Effector memory CD8-positive, alpha-beta T cell (primary cell): ENCODE measurements around the gene KCNQ5.

Source experiments
- ATAC-seq: fragments of 150-1000 bp; cut with Tn5 transposase; replicated peaks from 2 replicates; pipeline ENCODE4 v1.10.0; 2021; ENCODE audit warnings: mild to moderate bottlenecking, moderate library complexity
- DNase-seq, 3 experiments: peaks; one replicate each; pipeline ENCODE4 v3.0.0; 2021
- H3K27ac Mint-ChIP-seq, 2 donors: one replicate each; pipeline ENCODE4 v1.8.0; 2022; ENCODE audit warnings: mild to moderate bottlenecking in 2 of 2, mixed read lengths in 2 of 2, moderate library complexity in 2 of 2
- H3K27me3 Mint-ChIP-seq, 2 donors: one replicate each; pipeline ENCODE4 v1.8.0; 2022; ENCODE audit warnings: mixed read lengths in 2 of 2
- H3K36me3 Mint-ChIP-seq: one replicate; pipeline ENCODE4 v1.8.0; 2022; ENCODE audit warnings: mild to moderate bottlenecking, moderate library complexity, mixed read lengths; ENCODE audit not compliant: insufficient read depth
- H3K4me1 Mint-ChIP-seq, 2 donors: one replicate each; pipeline ENCODE4 v1.8.0; 2022; ENCODE audit warnings: low read depth in 2 of 2, mixed read lengths in 2 of 2
- H3K4me3 Mint-ChIP-seq, 2 donors: one replicate each; pipeline ENCODE4 v1.8.0; 2022; ENCODE audit warnings: mild to moderate bottlenecking in 2 of 2, mixed read lengths in 2 of 2, moderate library complexity in 2 of 2
- H3K9me3 Mint-ChIP-seq, 2 donors: one replicate each; pipeline ENCODE4 v1.8.0; 2022; ENCODE audit warnings: mixed read lengths in 2 of 2

Gene KCNQ5

DNA sequence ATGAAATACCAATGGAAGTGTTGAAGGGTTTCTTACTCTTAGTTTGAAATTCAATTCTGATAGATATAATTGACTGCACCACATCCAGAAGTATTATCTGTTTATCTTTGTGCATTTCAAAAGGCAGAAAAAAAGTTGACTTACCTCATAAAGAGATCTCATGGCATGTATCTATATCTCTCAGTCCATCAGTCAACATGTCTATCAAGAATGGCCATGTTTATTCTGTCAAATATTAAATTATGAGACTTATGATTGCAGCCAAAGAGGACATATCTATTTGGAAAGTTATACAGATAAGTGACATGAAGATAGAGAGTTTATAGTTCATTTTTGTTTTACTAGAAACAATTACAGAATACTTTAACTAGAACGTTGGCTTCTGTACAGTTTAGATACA is 325.7 kb downstream of the KCNQ5 start:
- Mint-ChIP-seq H3K27ac (no peak overlapping the region), H3K36me3 (no peaks in the 10 kb centered on the region), H3K4me3 (no peak overlapping the region), H3K27me3 (no peaks in the 10 kb centered on the region), H3K4me1 (no peaks in the 10 kb centered on the region), H3K9me3 (no peaks in the 10 kb centered on the region)
- DNase-seq (no peak), ATAC-seq (no peak)

DNA sequence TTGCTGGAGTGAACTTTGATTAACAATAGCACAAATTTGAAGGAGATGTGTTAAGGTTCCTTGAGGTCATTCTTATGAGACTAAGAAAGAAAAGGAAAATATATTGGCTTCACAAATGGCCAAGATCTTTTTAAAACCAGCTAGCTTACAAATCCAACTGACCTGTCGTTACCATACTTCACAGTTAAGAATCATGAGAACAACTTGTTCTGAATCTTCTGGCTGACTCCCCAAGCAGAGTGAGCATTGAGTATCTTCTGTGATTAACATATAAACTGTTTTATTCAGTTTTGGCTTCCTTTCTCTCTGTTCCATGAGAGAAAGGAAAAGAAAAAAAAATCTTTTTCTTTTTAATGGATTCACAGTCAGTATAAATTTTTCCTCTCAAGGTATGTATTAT is 326.3 kb downstream of the KCNQ5 start:
- no peak overlapping the region for H3K27ac Mint-ChIP-seq
- DNase-seq (no peak), ATAC-seq (no peak)
- H3K36me3 Mint-ChIP-seq, result no peaks in the 10 kb centered on the region
- H3K4me1 Mint-ChIP-seq, result no peaks in the 10 kb centered on the region
- H3K9me3 Mint-ChIP-seq, result no peaks in the 10 kb centered on the region
- no peaks in the 10 kb centered on the region for H3K27me3 Mint-ChIP-seq
- no peak overlapping the region for H3K4me3 Mint-ChIP-seq

DNA sequence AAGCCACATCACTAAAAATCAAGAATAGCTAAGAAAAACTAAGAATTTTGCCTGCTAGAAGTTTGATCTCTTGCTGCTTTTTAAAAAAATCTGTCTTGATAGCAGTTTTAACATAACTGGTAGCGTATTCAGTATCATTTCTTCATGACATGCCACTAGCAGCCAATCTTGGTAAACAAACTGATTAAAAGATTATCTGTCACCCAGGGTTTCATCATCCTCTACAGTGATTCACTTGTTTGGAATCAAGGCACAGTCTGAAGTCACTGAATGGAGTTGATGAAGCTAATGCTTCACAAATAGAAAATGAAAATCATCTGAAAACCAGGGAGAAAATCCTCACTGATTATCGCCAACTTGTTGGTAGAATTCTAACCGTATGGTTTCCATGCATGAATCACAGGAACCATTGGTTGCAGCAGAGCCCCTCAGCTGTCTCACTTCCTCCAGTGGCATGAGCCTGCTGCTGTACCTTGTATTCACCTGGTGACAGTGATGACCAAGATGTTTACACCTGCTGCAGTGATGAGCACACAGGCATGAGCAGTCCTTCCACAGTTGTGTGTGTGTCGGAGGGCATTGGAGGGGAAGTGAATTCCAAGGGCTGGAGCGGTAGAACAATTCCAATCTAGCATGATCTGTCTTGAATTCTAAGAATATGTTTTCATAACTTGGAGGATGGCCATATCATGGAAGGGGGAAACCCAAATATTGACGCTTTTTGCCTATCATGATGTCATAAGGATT is 328.4 kb downstream of the KCNQ5 start:
- H3K27ac Mint-ChIP-seq, result no peak overlapping the region

DNA sequence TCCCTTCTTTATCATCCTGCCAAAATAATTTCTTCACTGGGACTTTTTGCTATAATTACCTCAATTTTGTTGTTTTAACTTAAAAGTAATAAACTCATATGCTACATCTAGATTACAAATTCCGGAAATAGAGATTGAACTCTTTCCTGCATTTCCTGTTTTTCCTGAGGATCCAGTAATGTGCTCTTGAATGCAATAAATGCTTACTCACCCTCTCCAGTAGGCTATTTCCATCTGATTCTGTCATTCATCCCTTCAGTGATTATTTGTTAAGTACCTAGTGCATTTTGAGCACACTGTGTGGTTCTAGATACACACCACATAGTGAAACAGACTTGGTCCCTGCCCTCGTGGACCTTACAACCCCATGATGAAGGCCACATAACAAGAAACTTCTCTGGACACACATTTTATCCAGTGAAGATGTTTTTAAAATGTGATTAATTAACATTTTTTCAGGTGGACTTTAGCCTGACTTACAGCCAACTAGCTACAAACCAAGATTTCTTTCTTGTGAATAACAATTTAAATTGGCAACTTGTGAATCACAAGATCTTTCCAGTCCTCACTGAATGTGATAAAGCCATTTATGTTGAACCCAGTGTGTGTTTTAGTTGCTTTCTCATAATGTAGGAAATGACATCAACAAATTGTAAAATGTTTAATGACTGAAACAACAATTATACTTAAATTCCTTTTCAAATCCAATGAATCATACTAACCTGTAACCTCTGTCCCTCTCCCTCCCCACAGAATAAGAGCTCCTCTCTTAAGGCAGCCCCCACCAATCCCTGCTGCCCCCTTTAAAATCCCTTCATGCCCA is 331.2 kb downstream of the KCNQ5 start:
- no peak overlapping the region for H3K4me3 Mint-ChIP-seq
- DNase-seq, result no peak
- no peak overlapping the region for H3K27ac Mint-ChIP-seq
- peaks cover 0 to 2% of the 10 kb centered on the region in 2 donors for H3K4me1 Mint-ChIP-seq
- no peaks in the 10 kb centered on the region for H3K27me3 Mint-ChIP-seq
- H3K9me3 Mint-ChIP-seq, result no peaks in the 10 kb centered on the region
- ATAC-seq, result no peak
- no peaks in the 10 kb centered on the region for H3K36me3 Mint-ChIP-seq

More for the DNA sequence above, 328.4 kb downstream of the KCNQ5 start:
- Mint-ChIP-seq H3K36me3 (no peaks in the 10 kb centered on the region), H3K9me3 (no peaks in the 10 kb centered on the region), H3K4me1 (no peaks in the 10 kb centered on the region), H3K4me3 (no peak overlapping the region), H3K27me3 (no peaks in the 10 kb centered on the region)
- no peak for ATAC-seq
- no peak for DNase-seq

DNA sequence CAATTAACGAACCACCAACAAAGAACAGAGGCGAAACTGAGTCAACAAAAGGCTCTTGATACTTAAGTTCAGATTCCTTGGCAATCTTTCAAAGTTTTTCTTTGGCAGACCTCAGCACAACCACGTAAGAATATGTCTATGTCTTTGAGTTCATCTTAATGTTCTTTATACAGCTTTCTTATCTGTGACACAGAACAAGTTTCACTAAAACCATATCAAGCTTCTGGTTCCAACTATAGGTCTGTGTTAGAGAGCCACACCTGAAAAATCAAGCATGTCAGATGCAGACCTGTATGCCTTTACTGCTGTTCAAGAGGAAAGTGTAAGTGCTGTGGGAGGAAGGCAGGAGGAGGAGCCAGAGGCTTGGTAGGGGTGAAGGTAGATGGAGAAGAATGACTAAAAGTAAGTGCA is 332.1 kb downstream of the KCNQ5 start:
- Mint-ChIP-seq H3K4me1 (peaks cover 0 to 2% of the 10 kb centered on the region in 2 donors), H3K9me3 (no peaks in the 10 kb centered on the region), H3K36me3 (no peaks in the 10 kb centered on the region), H3K27me3 (no peaks in the 10 kb centered on the region), H3K4me3 (no peak overlapping the region), H3K27ac (no peak overlapping the region)
- DNase-seq (no peak), ATAC-seq (no peak)

DNA sequence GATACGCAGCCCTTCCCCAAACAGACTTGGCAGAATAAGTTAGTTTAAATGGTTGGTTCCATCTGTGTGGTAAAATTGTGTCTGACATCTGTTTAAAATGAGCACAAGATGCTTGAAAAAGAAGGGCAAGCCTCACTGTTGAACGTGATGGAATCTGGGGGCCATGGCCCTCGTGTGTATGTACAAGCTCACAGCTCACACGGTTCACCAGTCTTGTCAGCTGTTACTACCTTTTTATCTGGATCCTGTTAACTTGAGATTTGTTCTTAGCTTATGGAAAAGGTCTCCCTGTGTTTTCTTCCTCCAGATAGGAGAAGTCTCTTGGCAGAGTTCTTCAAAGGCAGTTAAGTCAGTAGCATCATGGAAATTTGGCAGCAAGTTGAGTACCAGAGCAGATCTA is 332.9 kb downstream of the KCNQ5 start:
- Mint-ChIP-seq H3K27me3 (no peaks in the 10 kb centered on the region), H3K4me3 (no peak overlapping the region), H3K27ac (no peak overlapping the region), H3K4me1 (peaks cover 0 to 2% of the 10 kb centered on the region in 2 donors), H3K9me3 (no peaks in the 10 kb centered on the region), H3K36me3 (no peaks in the 10 kb centered on the region)
- DNase-seq (no peak), ATAC-seq (no peak)

DNA sequence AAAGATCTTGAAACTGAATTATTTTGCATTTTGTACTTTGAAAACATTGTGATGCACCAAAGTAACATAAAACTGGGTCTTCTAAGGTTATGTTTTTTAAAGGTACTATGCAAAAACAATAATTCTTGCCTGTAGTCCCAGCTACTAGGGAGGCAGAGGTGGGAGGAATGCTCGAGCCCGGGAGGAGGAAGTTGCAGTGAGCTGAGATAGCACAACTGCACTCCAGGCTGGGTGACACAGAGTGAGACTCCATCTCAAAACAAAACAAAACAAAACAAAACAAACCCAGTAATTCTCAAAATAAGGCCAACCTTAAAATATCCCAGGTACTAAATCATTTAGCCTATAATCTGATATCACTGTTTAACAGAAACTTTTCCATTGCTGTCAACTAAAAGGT is 333.8 kb downstream of the KCNQ5 start:
- Mint-ChIP-seq H3K27me3 (no peaks in the 10 kb centered on the region), H3K4me3 (no peak overlapping the region), H3K4me1 (peaks cover 0 to 2% of the 10 kb centered on the region in 2 donors), H3K9me3 (no peaks in the 10 kb centered on the region), H3K36me3 (no peaks in the 10 kb centered on the region), H3K27ac (no peak overlapping the region)
- DNase-seq (no peak), ATAC-seq (no peak)

DNA sequence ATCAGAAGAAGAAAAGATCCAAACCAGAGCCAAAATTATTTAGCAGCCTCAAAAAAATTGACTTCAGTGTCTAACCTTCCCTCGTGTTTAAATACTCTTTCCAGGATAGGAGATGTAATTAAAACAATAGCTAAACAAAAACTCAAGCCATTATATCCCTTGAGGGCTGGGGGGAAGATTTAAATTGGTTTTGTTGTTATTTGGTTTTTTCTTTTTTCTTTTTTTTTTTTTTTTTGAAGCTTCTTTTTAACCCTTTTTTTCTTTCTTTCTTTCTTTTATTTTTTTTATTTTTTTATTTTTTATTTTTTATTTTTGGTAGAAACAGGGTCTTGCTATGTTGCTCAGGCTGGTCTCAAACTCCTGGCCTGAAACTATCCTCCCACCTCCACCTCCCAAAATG is 334.4 kb downstream of the KCNQ5 start:
- Mint-ChIP-seq H3K36me3 (no peaks in the 10 kb centered on the region), H3K4me1 (peaks cover 0 to 2% of the 10 kb centered on the region in 2 donors), H3K27me3 (no peaks in the 10 kb centered on the region), H3K9me3 (no peaks in the 10 kb centered on the region), H3K27ac (peak overlapping the region in 1 of 2 donors; percentile 23), H3K4me3 (no peak overlapping the region)
- no peak for ATAC-seq
- no peak for DNase-seq

DNA sequence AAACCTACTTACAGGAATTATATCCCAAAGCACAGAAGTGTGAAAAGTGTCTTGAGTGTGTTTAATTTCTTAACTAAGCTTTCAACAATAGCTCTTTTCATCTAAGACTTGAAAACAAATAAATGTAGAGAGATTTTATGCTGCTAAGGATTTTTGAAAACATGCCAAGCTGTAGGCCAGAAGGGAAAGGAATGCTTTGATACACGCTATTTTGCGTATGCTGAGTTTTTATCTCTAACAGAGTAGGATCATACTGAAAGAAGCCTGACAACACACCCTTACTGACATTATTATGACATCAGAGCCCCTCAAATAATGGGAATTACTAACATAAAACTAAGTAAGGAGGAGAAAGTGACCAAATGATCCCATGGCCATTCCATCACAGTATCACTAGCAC is 338.0 kb downstream of the KCNQ5 start:
- DNase-seq (no peak), ATAC-seq (no peak)
- H3K4me1 Mint-ChIP-seq, result peaks cover 0 to 2% of the 10 kb centered on the region in 2 donors
- H3K9me3 Mint-ChIP-seq, result peaks cover 0 to 1% of the 10 kb centered on the region in 2 donors
- H3K36me3 Mint-ChIP-seq, result no peaks in the 10 kb centered on the region
- no peaks in the 10 kb centered on the region for H3K27me3 Mint-ChIP-seq
- H3K4me3 Mint-ChIP-seq, result no peak overlapping the region
- no peak overlapping the region for H3K27ac Mint-ChIP-seq

DNA sequence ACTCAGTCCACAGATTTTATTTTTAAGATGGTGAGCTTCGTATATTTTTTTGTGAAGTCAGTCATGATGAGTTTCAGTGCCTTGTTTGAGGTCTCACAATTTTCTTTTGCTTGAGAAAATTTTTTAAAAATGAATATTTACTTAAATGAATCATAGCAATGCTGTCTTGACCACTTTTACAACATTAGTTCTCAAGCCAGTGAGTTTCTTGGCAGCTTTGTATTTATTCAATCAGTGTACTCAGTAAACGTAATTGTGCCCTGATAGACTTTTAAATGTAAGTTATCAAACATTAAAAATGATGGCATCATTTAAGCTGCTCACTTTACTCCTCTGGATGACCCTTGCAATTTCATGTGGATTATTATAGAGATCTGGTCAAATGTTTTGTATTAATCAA is 342.1 kb downstream of the KCNQ5 start:
- H3K36me3 Mint-ChIP-seq, result no peaks in the 10 kb centered on the region
- DNase-seq, result no peak
- no peak overlapping the region for H3K27ac Mint-ChIP-seq
- H3K4me3 Mint-ChIP-seq, result no peak overlapping the region
- no peaks in the 10 kb centered on the region for H3K4me1 Mint-ChIP-seq
- no peak for ATAC-seq
- peaks cover 0 to 1% of the 10 kb centered on the region in 2 donors for H3K9me3 Mint-ChIP-seq
- H3K27me3 Mint-ChIP-seq, result no peaks in the 10 kb centered on the region

DNA sequence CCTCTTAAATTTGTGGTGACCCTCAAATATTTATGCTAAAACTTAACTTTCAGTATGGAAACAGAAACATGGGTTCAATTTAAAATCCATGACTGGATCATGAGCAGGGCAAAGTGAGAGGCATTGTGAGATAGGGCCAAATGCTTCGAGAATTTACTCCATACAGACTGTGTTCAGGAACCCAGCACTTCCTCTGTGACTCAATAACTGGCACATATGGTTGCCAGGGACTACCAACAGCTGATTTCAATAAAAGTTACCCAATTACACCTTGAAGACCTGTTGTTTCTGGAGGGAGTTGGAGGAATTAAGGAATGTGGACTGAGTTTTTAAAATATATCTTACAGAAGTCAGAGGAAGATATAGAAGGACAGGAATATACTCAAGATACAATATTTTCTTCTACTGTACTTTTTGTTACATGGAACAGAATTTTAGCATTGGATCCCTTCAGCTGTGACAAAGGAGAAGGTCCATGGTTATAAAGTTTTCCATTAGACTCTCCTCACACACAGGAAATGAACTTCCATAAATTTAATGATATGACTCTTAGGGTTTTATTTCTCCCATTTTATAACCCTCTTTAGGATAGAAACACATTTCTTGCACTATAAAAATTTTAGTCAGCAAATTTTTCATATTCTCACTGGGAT is 344.9 kb downstream of the KCNQ5 start:
- H3K27me3 Mint-ChIP-seq, result no peaks in the 10 kb centered on the region
- ATAC-seq (no peak), DNase-seq (no peak)
- H3K4me3 Mint-ChIP-seq, result no peak overlapping the region
- H3K4me1 Mint-ChIP-seq, result no peaks in the 10 kb centered on the region
- no peak overlapping the region for H3K27ac Mint-ChIP-seq
- no peaks in the 10 kb centered on the region for H3K36me3 Mint-ChIP-seq
- no peaks in the 10 kb centered on the region for H3K9me3 Mint-ChIP-seq

DNA sequence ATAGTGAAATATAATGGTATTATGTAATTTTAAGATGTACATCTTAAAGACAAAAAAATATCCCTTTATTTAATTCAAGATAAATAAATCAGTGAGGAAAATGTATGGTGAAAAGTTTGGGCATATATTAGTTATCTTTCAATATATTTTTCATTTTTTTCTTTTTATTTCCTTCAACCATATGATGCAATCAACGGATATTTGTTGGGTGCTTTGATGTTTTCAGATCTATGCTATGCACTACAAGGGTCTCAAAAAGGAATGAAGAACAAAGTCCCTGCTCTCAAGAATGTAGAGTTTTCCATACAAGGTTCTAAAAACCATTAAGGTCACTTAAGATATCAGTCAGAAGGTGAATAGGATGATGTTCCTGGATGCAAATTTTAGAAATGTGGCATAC is 345.5 kb downstream of the KCNQ5 start:
- Mint-ChIP-seq H3K9me3 (no peaks in the 10 kb centered on the region), H3K4me1 (no peaks in the 10 kb centered on the region), H3K27me3 (no peaks in the 10 kb centered on the region), H3K36me3 (no peaks in the 10 kb centered on the region), H3K4me3 (no peak overlapping the region), H3K27ac (no peak overlapping the region)
- ATAC-seq, result no peak
- no peak for DNase-seq

DNA sequence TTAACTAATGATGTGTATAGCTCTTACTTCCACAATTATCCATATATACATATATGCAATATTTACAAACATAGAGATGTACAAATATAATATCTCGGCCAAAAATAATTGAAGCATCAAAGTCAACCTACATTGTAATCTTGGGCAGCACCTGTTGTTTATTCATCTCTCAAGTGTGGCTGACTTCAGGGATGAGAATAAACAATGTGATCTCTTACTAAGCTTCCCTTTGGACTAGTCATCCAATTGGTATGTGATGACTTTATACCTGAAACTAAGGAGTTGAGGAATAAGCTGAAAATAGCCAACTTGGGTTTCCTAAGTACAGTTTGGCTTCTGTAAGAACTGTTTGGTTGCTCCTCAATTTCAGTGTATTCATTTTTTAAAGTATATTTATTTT is 346.8 kb downstream of the KCNQ5 start:
- H3K4me3 Mint-ChIP-seq, result no peak overlapping the region
- DNase-seq, result no peak
- H3K27ac Mint-ChIP-seq, result no peak overlapping the region
- no peaks in the 10 kb centered on the region for H3K4me1 Mint-ChIP-seq
- no peaks in the 10 kb centered on the region for H3K36me3 Mint-ChIP-seq
- ATAC-seq, result no peak
- H3K27me3 Mint-ChIP-seq, result no peaks in the 10 kb centered on the region
- H3K9me3 Mint-ChIP-seq, result no peaks in the 10 kb centered on the region

DNA sequence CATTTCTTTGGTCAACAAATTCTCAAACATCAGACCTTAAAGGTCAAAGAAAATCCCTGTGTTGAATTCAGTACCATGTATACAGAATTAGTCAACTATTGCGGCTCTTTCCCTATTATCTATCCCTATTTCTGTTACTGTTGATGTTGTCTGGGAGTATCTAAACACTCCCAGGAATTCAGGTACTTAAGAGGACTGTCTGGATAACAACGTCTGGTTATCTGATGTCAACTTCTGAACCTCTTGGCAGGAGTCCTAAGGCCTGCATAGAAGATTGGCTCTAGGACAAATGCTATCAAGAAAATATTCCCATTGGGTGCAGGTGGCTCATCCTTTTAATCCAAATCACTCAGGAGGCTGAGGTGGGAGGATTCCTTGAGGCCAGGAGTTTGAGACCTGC is 347.8 kb downstream of the KCNQ5 start:
- Mint-ChIP-seq H3K27me3 (no peaks in the 10 kb centered on the region), H3K27ac (no peak overlapping the region)

More for the DNA sequence above, 347.8 kb downstream of the KCNQ5 start:
- Mint-ChIP-seq H3K4me1 (no peaks in the 10 kb centered on the region), H3K4me3 (no peak overlapping the region), H3K9me3 (no peaks in the 10 kb centered on the region), H3K36me3 (no peaks in the 10 kb centered on the region)
- ATAC-seq, result no peak
- no peak for DNase-seq
